Prostate gland (tissue), 2 donors: ENCODE results near the gene CFTR. TPM values are rescaled to one million over a fixed set of nuclear protein-coding genes. Genes with fewer than 3 reads are reported as not detected.

ENCODE experiments used
- DNase-seq: peaks from one replicate; pipeline ENCODE4 v3.0.0-alpha.2; 2019; ENCODE audit warnings: low spot score
- H3K27ac ChIP-seq, 2 donors: fragments of 200-600 bp; sonication (generic); 2 replicates each; pipeline ENCODE4 v1.5.1; 2017 to 2019
- H3K27me3 ChIP-seq: fragments of 200-600 bp; sonication (generic); replicated peaks from 2 replicates; pipeline ENCODE4 v1.5.1; 2019; ENCODE audit not compliant: insufficient read depth
- H3K36me3 ChIP-seq, 2 donors: fragments of 200-600 bp; sonication (generic); 1 replicate in 1 of 2; 2 replicates in 1 of 2; pipeline versions ENCODE4 v1.5.1 to v1.8.1; 2017 to 2019
- H3K4me1 ChIP-seq: fragments of 200-600 bp; sonication (generic); replicated peaks from 2 replicates; pipeline ENCODE4 v1.5.1; 2019
- H3K4me3 ChIP-seq, 2 donors: fragments of 200-600 bp; sonication (generic); 2 replicates each; pipeline ENCODE4 v1.5.1; 2017 to 2019
- H3K9me3 ChIP-seq: fragments of 200-600 bp; sonication (generic); 2 replicates; pipeline ENCODE4 v1.5.1; 2017
- CTCF ChIP-seq, 4 experiments: fragments of 200-600 bp in 2 of 4; fragments of 450-650 bp in 2 of 4; sonication (generic) in 2 of 4; IDR thresholded peaks; 1 replicate in 3 of 4; 2 replicates in 1 of 4; pipeline ENCODE4 v1.5.1; 2016 to 2019; ENCODE audit warnings: antibody characterized with exemption in 4 of 4, mild to moderate bottlenecking in 2 of 4, moderate library complexity in 2 of 4
- POLR2A ChIP-seq: fragments of 450-650 bp; IDR thresholded peaks from one replicate; pipeline ENCODE4 v1.6.1; 2016; ENCODE audit warnings: antibody characterized with exemption, mild to moderate bottlenecking
- POLR2AphosphoS5 ChIP-seq: sonication (generic); formaldehyde crosslinking; IDR thresholded peaks from one replicate; pipeline ENCODE4 v1.6.1; 2017; ENCODE audit warnings: antibody characterized with exemption
- WGBS: methylation state at CpG from one replicate; pipeline ENCODE4 v1.1.5; 2018; 5-methylcytosine and 5-hydroxymethylcytosine counted together
- intact Hi-C: fragments of 100-400 bp; cut with DNase I; formaldehyde crosslinking; loops from one replicate; pipeline ENCODE4 v1.14.2; 2022
- total RNA-seq, 2 donors: library from RNA; depleted of rRNA; stranded (reverse); fragments of >200 nt; gene quantifications; one replicate each; pipeline ENCODE4 v1.1.0, GENCODE V29; 2016

CFTR gene
- total RNA-seq, 2 donors from 2014 or later, result 2.9 to 5.6 TPM

- TF ChIP-seq CTCF (IDR thresholded peaks at IDR 0.05) (no peak), POLR2A (no peak), POLR2AphosphoS5 (no peak)
- Histone ChIP-seq H3K27ac (no peak overlapping the region), H3K4me1 (no peaks in the 10 kb centered on the region), H3K9me3 (no peaks in the 10 kb centered on the region), H3K4me3 (no peak overlapping the region), H3K27me3 (no peaks in the 10 kb centered on the region), H3K36me3 (no peaks in the 10 kb centered on the region)
- no peak for DNase-seq
- 48% methylated on average over 1 of the region's 1 CpG for WGBS
- intact Hi-C loops, result no loop called here
Observed at GRCh38 chr7:117489911-117490310, 10.1 kb downstream of the CFTR start.

- no peaks in the 10 kb centered on the region for H3K27me3 ChIP-seq
- no peak for TF ChIP-seq CTCF (IDR thresholded peaks at IDR 0.05)
- TF ChIP-seq POLR2AphosphoS5, result no peak
- no peak for TF ChIP-seq POLR2A
- no peaks in the 10 kb centered on the region for H3K9me3 ChIP-seq
- H3K4me3 ChIP-seq, result no peak overlapping the region
- no peaks in the 10 kb centered on the region for H3K4me1 ChIP-seq
- H3K36me3 ChIP-seq, result no peaks in the 10 kb centered on the region
- 86% methylated on average over 2 of the region's 2 CpGs for WGBS
- no peak overlapping the region for H3K27ac ChIP-seq
- intact Hi-C loops, result no loop called here
- DNase-seq, result no peak
Observed at GRCh38 chr7:117492649-117493048, 12.8 kb downstream of the CFTR start.

GRCh38 chr7:117493460-117493859 lies 13.6 kb downstream of the CFTR start:
- TF ChIP-seq POLR2AphosphoS5 (no peak), CTCF (IDR thresholded peaks at IDR 0.05) (no peak), POLR2A (no peak)

GRCh38 chr7:117495308-117495707 lies 15.5 kb downstream of the CFTR start:
- Histone ChIP-seq H3K9me3 (no peaks in the 10 kb centered on the region), H3K27me3 (no peaks in the 10 kb centered on the region), H3K4me1 (no peaks in the 10 kb centered on the region), H3K27ac (no peak overlapping the region), H3K4me3 (no peak overlapping the region), H3K36me3 (no peaks in the 10 kb centered on the region)
- TF ChIP-seq POLR2A (no peak), CTCF (IDR thresholded peaks at IDR 0.05) (no peak), POLR2AphosphoS5 (no peak)
- intact Hi-C loops, result no loop called here
- no peak for DNase-seq
- 58% methylated on average over 1 of the region's 1 CpG for WGBS

More at GRCh38 chr7:117493460-117493859, 13.6 kb downstream of the CFTR start:
- H3K27me3 ChIP-seq, result no peaks in the 10 kb centered on the region
- no peak for DNase-seq
- no peaks in the 10 kb centered on the region for H3K9me3 ChIP-seq
- H3K4me3 ChIP-seq, result no peak overlapping the region
- intact Hi-C loops, result no loop called here
- 89% methylated on average over 2 of the region's 2 CpGs for WGBS
- H3K27ac ChIP-seq, result no peak overlapping the region
- H3K36me3 ChIP-seq, result no peaks in the 10 kb centered on the region
- no peaks in the 10 kb centered on the region for H3K4me1 ChIP-seq

- Histone ChIP-seq H3K27me3 (no peaks in the 10 kb centered on the region), H3K4me1 (no peaks in the 10 kb centered on the region), H3K27ac (no peak overlapping the region), H3K4me3 (no peak overlapping the region), H3K36me3 (no peaks in the 10 kb centered on the region), H3K9me3 (no peaks in the 10 kb centered on the region)
- no peak for TF ChIP-seq POLR2AphosphoS5
- TF ChIP-seq POLR2A, result no peak
- TF ChIP-seq CTCF (IDR thresholded peaks at IDR 0.05), result no peak
- WGBS, result 73% methylated on average over 3 of the region's 3 CpGs
- no peak for DNase-seq
- intact Hi-C loops, result no loop called here
Observed at GRCh38 chr7:117502331-117502730, 22.5 kb downstream of the CFTR start.
